NB4 (cell line): Measurements from ENCODE around the gene COL6A5.

Source experiments
- MYC ChIP-seq: IDR thresholded peaks from 2 replicates; pipeline ENCODE4 v1.6.1; 2011; ENCODE audit warnings: low read depth, low read length
- POLR2A ChIP-seq: IDR thresholded peaks from 2 replicates; pipeline ENCODE4 v1.6.1; 2011; ENCODE audit warnings: mild to moderate bottlenecking; ENCODE audit not compliant: insufficient read length; ENCODE audit errors: extremely low read depth
- TF ChIP-seq, protein P1 (sequence below): IDR thresholded peaks from one replicate; pipeline ENCODE4 v1.5.1; 2012; ENCODE audit warnings: low read depth, low read length

DNA sequence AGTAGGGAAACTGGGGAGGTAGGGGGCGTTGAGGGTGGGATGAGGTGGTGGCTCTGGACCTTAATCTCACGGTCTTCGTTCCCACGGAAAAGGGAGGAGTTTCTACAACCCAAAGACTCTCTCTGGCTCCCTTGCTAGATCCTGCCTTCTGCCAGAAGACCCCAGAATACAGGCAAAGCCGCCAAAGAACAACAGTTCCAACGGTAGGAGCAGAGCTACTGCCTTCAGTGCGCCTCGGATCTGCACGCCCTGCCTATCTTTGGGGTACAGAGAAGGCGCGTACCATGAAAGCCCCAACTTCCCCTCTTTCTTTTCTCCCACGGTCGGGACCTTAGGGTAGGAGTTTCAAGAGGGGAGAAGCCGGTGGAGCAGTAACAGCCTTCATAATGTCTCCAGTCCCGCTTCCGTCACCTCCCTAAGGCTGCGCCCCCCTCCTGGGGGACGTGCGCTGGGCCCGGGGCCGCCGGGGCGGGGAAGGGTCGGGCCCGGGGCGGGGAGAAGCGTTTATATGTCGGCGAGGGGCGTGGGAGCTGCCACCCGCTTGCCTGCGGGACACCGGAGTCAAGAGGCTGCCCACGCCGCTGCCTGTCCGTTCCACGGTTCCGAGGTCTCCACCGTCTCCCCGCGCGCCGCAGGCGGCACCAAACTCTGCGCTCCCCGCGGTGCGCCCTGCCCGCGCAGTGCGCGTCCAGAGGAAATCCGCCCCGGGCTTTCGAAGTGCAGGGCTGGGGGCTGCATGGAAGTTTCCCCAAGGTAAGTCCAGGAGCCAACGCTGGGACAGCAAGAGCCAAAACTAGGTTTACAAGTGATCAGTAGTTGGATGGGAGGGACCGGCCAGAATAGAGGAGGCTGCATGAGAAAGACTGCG is 171.4 kb downstream of the COL6A5 start, which contains the start of gene COL6A6:
- TF ChIP-seq, protein P1, sequence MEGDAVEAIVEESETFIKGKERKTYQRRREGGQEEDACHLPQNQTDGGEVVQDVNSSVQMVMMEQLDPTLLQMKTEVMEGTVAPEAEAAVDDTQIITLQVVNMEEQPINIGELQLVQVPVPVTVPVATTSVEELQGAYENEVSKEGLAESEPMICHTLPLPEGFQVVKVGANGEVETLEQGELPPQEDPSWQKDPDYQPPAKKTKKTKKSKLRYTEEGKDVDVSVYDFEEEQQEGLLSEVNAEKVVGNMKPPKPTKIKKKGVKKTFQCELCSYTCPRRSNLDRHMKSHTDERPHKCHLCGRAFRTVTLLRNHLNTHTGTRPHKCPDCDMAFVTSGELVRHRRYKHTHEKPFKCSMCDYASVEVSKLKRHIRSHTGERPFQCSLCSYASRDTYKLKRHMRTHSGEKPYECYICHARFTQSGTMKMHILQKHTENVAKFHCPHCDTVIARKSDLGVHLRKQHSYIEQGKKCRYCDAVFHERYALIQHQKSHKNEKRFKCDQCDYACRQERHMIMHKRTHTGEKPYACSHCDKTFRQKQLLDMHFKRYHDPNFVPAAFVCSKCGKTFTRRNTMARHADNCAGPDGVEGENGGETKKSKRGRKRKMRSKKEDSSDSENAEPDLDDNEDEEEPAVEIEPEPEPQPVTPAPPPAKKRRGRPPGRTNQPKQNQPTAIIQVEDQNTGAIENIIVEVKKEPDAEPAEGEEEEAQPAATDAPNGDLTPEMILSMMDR = no peak
- TF ChIP-seq POLR2A (no peak), MYC (no peak)
